ENCODE measurements around the gene TNNI2.

The TNNI2 gene

GRCh38 chr11:1877211-1878136, 38.7 kb downstream of the TNNI2 start:
- no peak for TF ChIP-seq CTCF (IDR thresholded peaks at IDR 0.05; ENCODE audit: low read depth, low read length, missing control alignments)
- DNase-seq (ENCODE audit: extremely low read depth, low read depth) = no peak

GRCh38 chr11:1878137-1879031, 39.6 kb downstream of the TNNI2 start:
- no peak overlapping the region for H3K4me3 ChIP-seq (replicated peaks; ENCODE audit: low read depth, low read length)
- no peak for TF ChIP-seq CTCF (IDR thresholded peaks at IDR 0.05; ENCODE audit: low read depth, low read length, missing control alignments)
- no peak for DNase-seq (ENCODE audit: extremely low read depth, low read depth)

More at GRCh38 chr11:1877211-1878136, 38.7 kb downstream of the TNNI2 start:
- H3K4me3 ChIP-seq (replicated peaks; ENCODE audit: low read depth, low read length) = no peak overlapping the region

- no peak for DNase-seq (ENCODE audit: extremely low read depth, low read depth)
- no peak overlapping the region for H3K4me3 ChIP-seq (replicated peaks; ENCODE audit: low read depth, low read length)
- no peak for TF ChIP-seq CTCF (IDR thresholded peaks at IDR 0.05; ENCODE audit: low read depth, low read length, missing control alignments)
These were observed 40.7 kb downstream of the TNNI2 start for GRCh38 chr11:1879342-1879940.

GRCh38 chr11:1879941-1880720, 41.4 kb downstream of the TNNI2 start:
- TF ChIP-seq CTCF (IDR thresholded peaks at IDR 0.05; ENCODE audit: low read depth, low read length, missing control alignments) = no peak
- H3K4me3 ChIP-seq (replicated peaks; ENCODE audit: low read depth, low read length) = no peak overlapping the region
- DNase-seq (ENCODE audit: extremely low read depth, low read depth) = no peak

GRCh38 chr11:1880746-1881441, 42.1 kb downstream of the TNNI2 start:
- no peak overlapping the region for H3K4me3 ChIP-seq (replicated peaks; ENCODE audit: low read depth, low read length)
- no peak for DNase-seq (ENCODE audit: extremely low read depth, low read depth)
- TF ChIP-seq CTCF (IDR thresholded peaks at IDR 0.05; ENCODE audit: low read depth, low read length, missing control alignments) = no peak
